NCI-H510A (cell line): ENCODE data around the gene ALK.

Experiments
- DNase-seq: peaks from one replicate; lab custom pipeline; 2025; lab: John Stamatoyannopoulos, UW

ALK gene

DNA sequence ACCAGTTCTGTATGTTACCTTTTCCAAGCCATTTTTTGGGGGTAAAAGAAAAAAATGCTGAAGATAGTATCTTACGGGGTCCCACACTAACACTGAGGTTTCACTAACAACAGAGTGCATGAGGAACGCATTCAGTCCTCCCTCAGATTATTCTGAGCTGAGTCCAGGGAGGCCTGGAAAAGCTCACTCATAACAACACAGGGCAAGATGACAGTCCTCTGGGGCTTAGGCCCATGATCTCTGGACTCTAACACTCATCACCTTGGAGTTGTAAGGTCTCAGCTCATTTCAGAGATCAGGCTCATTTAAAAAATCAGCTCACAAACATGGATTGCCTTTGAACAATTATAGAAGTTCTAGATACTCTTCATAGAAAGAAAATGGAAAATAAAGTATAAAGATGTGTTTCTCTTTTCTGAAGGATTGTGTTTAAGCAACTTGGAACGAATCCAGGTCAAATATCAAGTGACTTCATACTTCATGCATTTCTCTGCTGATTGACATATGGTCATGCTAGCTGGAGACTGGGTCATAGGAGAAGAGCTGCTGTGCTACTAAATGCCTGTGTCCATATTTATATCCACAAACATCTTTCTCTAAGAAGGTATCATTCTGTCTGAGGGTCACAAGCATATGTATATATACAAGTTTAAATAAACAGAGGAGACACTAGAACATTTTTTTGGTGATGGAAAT lies 265.8 kb downstream of the ALK start:
- DNase-seq, result no peak

DNA sequence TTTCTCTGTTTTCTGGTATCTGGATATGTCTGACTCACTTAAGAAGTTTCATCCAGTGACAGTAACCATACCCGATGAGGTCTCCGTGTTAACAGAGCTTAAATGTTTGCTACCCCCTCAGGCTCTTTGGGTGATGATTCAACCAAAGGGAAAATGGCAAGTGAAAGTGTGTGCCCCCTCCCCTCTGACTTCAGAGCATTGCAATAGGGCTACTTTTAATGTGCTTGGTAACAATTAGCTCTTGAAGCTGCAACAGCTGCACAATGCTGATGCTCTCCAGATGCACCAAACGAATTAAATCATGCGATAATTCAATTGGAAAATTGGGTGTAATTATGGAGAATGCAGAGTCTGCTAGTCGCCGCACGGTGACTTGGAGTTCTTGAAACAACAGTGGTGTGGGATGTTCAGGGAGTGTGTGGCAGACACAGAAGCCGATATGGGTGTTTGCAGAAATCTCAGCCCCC lies 270.7 kb downstream of the ALK start:
- no peak for DNase-seq

DNA sequence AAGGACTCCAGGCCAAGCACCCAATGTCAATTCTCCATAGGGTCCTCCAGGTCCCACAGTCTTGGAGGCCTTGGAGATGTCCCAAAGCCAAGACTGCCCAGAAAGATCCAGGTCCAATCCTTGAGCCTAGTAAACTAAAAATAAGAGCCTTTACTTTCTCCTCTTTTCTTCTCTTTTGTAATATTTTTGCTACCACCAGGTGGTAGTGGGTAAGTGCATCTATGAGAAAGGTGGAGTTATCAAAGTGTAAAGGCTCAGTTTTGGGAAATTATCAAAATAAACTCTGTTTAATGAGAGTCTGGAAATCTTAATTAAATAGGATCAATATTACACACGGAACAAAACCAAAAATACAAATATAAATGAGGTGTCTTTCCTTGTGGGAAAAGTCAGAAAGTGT lies 276.4 kb downstream of the ALK start:
- DNase-seq, result no peak

DNA sequence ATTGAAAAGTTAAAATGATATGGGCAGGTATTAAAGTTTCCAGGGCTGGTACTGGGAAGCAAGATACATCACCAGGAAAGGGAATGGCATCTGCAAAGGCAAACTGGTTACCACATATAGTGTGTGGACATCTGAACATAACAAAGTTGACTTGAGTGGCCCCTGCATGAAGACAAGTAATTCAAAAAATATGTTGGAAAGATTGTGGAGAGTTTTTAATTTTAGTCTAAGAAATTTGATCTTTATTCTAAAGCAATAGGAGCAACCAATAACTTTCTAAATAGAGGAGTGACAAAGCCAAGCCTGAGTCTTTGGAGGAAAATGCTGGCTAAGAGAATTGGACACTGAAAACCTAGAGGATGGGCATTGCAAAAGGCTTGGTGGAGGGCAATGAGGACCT lies 278.2 kb downstream of the ALK start:
- DNase-seq, result no peak

DNA sequence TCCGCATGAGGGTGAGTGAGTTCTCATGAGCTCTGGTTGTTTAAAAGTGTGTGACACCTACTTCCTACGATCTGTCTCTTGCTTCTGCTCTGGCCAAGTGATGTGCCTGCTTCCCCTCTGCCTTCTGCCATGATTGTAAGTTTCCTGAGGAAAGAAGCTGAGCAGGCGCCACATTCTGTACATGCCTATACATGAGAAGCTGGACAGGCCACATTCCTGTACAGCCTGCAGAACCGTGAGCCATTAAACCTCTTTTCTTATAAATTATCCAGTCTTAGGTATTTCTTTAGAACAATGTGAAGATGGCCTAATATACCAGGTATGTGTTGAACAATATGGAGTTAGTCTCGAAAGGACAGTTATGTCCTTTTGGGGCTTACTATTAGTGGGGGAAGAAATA lies 281.0 kb downstream of the ALK start:
- DNase-seq, result no peak

DNA sequence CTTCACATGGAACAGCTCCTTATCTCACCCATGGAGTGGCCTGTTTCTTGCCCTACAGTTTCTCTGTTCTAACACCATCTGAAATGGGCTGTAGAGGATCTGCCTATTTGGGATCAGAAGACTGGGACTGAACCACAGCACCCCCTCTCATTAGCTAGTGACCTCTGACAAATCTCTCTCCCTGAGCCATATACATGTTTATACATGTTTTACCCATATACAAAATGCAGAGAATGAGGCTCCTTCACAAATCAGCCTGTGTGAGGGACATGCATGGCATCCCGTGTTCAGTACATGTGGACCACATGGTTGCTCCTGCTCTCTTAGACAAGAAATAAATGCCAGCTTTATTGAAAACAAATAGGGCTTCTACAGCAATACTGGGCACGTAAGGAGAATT lies 282.7 kb downstream of the ALK start:
- DNase-seq, result no peak

DNA sequence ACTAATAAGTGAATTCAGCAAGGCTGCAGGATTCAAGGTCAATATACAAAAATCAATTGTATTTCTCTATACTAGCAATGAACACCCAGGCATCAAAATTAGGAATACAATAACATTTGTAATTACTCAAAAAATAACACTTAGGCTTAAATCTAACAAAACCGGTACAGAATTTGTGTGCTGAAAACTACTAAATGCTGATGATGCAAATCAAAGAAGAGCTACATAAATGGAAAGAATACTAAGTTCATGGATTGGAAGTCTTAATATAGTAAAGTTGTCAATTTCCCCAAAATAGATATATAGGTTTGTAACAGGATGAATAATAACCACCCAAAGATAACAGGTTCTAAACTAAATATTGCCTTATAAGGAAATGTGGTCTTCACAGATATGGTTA lies 286.5 kb downstream of the ALK start:
- DNase-seq, result no peak

DNA sequence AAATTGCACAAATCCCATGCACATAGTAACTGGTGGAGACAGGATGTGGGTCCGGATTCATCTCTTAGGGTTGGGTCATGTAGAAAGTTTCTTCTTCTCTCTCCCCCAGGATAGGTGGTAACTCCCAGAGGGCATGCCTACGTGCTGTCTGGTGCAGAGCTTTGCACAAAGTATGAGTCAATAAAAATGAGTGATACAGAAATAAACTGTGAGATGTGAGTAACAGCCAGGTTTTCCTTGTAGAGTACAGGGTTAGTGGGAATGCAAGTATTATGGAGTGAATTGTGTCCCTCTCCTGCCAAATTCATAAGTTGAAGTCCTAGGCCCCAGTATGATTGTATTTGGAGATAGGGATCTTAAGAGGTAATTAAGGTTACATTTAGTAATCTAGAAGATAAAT lies 289.4 kb downstream of the ALK start:
- no peak for DNase-seq

DNA sequence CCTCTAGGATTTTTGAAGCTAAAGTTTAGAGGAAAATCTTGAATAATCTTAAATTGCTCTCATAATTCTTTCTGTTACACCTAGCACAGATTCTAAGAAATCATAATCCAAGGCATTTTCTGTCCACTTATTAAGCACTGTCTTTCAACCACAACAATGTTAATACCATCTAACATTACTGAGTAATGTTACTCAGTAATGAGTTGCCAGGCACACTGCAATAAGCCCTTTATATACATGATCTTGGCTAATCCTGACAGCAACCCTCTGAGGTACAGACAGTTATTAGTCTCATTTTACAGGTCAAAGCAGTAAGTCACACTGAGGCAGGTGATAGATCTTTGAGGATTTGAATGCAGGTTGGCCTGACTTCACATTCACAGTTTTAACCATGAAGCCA lies 291.9 kb downstream of the ALK start:
- DNase-seq, result no peak

DNA sequence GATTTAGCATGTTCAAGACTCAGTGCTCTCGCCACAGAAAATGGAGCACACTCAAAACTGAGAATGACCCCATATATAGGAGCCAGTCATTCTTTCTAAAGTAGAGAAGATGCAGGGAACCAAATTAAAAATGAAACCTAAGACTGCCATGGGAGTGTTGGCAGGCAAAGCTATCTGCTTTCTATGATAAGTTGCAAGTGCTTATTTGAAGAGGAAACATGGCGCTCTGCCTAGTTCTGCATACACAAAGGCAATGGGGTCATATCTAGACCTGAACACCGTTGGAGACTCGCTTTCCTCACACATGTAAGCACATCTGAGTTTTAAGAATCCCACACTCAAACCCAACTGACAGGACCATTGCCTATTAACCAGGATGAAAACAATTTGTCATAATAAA lies 292.5 kb downstream of the ALK start:
- DNase-seq, result no peak

DNA sequence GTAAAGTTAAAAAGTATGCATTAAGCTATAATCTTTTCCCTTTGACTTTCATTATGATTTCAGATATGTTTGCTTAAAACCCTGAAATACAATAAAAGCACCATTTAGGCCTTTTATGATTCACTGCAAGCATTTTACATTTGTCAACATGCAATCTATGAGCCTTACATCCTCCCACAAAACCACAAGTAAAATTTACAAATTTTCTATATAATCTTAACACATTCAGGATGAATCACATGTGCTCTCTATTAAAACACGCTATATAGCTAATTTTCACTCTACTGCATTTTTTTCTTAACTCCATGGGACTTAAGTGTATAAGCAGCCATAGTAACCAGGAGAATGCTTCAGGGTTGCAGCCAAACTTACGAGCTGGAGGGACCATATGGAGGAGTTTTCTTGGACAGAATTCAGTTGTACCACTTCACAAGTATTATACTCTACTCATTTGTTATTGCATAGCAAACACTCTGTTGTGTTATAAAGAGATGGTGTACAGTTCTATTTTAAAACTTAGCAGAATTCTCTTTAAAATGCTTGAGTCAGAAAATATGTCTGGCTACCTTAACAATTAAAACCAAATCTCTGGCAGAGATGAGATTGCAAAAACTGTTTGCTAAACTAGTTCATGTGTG lies 293.2 kb downstream of the ALK start:
- no peak for DNase-seq

DNA sequence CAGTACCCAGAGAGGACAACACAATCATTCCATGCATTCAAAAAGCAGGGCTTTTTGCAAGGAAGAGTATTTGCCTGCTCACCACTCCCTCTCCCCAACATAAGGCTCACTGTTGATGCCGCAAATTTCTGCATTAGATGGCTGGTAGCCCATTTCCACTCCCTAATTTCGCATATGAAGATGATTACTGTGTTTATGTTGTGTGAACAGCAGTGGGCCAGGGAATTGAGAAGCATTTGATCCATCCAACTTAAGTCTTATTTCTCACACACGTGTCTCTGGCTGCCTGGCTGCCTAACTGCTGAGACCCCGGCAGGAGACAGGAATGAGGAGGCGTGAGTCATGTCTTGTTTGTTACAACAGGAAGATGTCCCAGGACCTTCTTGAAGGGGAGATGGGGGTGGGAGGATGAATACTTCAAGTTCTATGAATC lies 294.1 kb downstream of the ALK start:
- no peak for DNase-seq

DNA sequence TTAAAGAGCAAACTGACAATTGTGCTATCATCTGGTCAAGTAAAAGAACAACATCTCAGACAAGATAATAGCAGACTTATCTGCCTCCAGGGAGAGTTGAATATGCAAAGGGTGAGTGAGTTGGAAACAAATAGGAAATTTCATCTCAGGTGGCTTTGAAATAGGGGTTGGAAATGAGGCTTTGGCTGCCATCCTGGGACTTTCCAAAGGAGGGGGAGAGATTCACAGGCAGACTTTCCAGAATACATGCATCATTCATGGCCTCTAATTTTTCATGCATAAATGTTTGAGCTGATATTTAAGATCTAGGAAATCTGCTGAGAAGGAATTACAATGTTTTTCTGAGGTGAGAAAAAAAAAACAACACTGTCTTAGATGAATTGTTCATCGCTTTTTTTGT lies 300.5 kb downstream of the ALK start:
- DNase-seq, result no peak

DNA sequence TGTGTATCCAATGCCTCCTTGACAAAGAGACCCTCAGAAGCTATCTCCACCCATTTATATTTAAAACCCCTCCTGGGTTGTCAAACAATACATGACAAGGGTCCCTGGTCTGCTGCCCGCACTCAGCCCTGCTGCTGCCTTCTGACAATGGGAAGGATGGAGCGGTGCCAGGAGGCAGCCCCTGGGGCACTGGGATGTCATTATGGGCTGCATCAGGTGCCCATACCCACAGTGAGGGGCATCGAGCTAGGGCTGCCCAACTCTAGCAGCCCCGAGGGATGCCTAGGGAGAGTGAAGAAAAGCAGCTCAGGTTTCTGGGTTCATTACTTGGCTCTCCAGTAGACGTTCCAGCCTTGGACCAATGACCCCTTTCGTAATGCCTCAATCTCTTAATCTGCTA lies 301.7 kb downstream of the ALK start:
- DNase-seq, result no peak

DNA sequence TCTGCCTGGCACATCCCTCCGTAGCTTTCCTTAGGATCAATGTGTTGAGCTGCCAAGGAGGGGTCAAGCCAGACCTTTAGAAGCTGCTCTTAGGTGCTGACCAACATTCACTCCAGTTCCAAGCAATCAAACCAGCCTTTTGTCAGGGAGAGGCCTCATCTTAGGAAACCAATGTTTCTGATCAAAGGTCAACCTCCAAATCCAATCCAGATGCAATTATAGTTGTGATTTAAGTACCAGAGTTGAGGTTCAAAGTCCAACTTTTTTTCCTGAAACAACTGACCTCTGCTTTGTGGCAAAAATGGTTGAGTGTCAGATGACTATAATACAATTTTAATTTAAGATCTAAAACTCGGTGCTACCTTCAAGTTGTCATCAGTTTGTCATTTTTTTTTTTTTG lies 303.4 kb downstream of the ALK start:
- DNase-seq, result no peak

DNA sequence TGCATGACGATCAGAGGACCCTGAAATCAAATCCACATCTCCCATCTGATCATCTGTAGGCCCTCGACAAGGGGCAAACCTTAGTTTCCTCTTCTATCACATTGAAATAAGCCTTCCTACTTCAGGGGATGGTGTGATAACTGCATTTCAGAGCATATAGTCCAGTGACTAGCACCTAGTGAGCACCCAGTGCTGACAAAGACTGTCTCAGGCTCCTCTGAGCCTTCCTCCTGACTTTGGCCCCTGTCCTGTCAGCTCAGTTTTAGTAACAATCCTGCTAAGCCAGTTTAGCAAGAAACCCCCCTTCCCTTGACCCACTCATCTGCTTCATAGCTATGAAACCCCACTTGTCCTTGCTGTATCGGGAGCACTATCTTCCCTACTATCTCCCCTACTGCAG lies 304.0 kb downstream of the ALK start:
- DNase-seq, result no peak

DNA sequence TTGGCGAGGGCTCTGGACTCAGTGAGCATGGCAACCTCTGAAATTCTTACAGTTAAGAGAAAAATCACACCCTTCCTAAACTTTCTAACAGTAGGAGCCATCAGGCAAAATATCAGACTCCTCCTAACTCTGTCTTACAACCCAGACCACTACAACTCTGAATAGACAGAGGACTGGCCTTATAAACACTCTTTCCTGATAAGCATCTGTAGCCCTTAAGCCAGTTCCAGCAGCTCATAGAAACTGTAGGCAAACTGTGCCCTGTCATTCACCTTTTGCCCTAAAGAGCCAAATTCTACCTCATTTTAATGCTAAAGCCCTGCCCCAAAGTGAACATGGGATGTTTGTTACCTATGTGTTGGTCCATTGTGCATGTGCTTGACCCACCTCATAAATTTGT lies 304.8 kb downstream of the ALK start:
- DNase-seq, result no peak

DNA sequence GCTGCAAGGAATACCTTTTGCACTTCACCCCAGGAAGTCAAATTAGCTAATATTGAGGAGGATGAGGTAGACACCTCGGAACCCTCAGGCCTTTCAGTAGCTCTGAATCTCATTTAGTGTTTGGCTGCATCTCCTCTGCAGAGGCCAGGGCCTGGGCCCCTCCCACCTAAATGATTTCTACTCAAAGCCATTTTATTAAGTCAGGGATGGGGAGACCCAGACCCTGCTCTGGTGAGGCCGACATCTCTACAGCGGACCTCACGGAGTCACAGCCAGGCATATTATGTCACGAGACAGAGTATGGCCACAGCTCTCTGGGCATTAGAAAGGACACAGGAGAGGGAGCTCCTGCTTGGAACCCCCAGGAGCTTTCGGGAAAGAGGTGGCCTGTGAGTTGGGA lies 305.5 kb downstream of the ALK start:
- no peak for DNase-seq

DNA sequence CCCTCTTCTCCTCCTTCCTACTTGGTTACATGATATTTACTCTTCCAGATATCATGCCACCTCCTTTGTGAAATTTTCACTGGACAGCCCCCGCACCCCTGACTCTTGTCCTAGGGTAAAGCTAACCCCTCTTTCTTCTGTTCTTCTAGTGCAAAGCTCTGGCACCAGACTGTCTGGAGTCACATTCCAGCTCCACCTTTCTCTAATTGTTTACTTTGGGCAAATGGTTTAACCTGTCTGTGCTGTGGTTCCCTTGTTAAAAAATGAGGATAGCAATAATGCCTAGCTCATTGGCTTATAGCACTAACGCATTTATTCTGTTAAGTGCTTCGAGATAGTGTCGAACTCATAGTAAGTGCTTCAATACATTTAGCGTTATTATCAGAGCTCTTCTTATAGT lies 306.2 kb downstream of the ALK start:
- no peak for DNase-seq

DNA sequence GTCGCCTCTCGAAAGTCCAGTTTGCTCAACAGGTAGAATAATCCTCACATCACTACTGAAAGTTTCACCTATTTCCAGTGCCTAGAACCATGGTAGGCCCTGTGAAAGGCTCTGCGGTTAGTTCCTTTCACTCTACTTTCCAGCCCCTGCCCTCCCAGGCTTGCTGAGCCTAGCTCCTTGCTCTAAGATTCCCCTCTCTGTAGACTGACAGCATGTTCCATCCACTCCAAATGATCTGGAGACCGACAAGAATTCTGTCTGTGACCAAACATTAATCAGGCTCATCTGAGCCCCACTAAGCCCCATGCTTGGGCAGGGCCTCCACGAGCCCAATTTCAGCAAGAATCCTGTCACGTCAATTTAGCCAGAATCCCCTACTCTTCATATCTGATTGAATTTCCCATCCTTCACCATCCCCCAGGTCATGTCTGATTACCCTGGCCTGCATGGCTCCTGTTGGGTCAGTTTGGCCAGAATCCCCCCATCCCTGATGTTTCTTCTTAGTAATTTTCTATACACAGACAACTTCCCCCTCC lies 307.0 kb downstream of the ALK start:
- DNase-seq, result no peak

DNA sequence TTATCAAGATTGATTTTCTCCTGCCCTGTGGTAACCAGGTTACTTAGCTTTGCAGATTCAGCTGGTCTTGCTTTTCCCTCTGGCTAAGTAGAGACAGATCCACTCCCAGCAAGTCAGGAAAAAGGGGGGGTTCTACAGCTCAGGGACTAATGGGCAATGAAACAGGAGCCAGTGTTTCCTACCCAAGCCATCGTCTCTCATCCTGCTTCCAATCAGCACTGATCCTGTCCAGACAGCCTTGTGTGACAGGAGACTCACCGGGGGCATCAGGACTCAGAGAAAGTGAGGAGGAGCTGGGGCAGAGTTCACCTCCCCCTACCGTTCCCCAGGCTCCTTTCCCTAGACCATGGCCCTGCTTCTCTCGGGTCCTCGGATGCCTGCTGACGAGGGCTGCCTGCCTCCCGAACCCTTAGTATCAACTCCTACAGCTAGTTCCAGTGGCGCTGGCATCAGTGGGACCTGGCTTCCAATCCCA lies 307.6 kb downstream of the ALK start:
- DNase-seq, result no peak

DNA sequence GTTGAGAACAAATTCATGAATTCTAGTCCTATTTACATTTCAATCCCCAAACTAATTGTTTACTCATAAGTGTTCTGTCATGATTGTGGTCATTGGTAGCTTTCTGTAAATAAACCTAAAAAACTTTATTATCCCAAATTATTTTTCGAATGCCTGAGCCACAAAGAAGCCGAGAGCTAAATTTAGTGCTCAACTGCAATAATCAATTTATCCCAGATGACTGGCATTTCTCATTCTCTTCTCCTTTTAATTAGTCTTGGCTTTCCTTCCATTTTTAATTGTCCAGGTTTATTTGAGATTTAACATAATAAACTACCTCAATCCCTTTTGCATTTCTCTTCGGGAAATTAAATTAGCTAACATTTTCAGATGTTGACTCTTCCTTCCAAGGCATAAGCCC lies 308.3 kb downstream of the ALK start:
- no peak for DNase-seq

DNA sequence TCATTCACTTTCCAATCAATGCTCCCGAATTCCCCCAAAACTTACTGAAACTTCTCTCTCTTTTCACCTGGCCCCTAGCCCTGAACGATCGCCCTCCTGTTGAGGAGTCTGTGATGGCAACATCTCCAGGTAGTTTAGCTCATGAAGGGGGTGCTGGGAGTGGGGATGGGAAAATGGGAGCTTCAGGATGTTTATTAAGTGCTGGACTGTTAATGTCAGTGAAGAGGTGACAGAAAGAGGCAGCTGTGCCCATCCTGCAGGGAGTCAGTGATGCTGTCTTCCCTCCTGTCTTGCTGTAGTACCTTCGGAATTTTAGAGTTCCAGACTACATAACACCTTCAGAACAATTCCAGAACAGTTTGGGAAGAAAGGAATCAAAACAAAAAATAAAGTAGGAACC lies 308.8 kb downstream of the ALK start:
- DNase-seq, result no peak

DNA sequence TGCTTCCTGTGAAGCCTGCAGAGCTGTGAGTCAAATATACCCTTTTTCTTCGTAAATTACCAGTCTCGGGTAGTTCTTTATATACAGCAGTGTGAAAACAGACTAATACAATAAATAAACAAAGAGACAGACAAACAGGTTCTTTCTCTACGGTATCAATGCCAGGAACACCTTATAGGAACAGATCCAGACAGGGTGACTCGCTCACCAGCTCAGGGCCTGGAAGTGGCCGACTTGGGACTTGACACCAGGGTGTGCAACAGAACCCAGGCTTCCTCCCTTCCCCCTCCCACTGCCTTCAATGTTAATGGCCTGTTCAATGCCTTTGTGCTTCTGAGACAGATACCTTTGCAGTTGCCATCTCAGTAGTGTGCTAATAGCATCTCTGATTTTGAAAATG lies 309.5 kb downstream of the ALK start:
- no peak for DNase-seq
